Tibial nerve (tissue), 3 donors: ENCODE results near the gene EDAR.

Experiments used
- POLR2A ChIP-seq, 2 donors: fragments of 450-650 bp; IDR thresholded peaks; one replicate each; pipeline ENCODE4 v1.6.1; 2017; ENCODE audit warnings: antibody characterized with exemption in 2 of 2, mild to moderate bottlenecking in 2 of 2, moderate library complexity in 2 of 2
- TF ChIP-seq, protein P1 (sequence below), 5 experiments: fragments of 200-600 bp in 3 of 5; fragments of 450-650 bp in 2 of 5; sonication (generic) in 3 of 5; IDR thresholded peaks; one replicate each; pipeline ENCODE4 v1.5.1; 2016 to 2019; ENCODE audit warnings: antibody characterized with exemption in 5 of 5, mild to moderate bottlenecking in 3 of 5, moderate library complexity in 2 of 5

DNA sequence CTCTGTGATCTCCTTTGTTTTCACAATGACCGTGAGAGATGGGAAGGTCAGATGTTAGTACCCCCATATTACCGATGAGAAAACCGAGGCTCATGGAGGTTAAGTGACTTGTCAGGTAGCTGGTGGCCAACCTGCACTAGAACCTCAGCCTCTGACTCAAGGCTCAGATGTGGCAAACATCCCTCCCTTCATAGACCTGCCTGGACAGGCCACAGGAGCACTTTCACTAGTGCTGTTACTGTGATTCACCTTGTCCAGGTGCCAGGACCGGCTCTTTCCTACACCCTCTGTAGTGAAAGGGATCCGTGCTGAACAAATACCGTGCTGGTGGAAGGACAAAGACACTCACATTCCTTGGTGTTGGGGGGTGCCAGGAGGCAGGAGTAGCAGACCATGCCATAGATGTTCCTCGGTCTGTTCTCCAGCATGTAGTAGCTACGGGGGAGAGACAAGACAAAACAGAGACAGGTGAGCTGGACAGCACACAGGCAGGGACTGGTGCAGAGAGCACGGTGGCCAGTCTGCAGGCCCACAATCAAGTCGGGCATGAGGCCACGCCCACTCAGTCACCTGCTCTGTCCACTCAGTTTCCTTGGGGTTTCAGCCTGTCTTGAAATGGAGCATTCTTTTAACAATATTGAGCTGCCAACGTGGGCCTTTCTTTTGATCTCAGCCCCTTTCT is 65.9 kb downstream of the EDAR start:
- TF ChIP-seq, protein P1, sequence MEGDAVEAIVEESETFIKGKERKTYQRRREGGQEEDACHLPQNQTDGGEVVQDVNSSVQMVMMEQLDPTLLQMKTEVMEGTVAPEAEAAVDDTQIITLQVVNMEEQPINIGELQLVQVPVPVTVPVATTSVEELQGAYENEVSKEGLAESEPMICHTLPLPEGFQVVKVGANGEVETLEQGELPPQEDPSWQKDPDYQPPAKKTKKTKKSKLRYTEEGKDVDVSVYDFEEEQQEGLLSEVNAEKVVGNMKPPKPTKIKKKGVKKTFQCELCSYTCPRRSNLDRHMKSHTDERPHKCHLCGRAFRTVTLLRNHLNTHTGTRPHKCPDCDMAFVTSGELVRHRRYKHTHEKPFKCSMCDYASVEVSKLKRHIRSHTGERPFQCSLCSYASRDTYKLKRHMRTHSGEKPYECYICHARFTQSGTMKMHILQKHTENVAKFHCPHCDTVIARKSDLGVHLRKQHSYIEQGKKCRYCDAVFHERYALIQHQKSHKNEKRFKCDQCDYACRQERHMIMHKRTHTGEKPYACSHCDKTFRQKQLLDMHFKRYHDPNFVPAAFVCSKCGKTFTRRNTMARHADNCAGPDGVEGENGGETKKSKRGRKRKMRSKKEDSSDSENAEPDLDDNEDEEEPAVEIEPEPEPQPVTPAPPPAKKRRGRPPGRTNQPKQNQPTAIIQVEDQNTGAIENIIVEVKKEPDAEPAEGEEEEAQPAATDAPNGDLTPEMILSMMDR (IDR thresholded peaks at IDR 0.05), result no peak
- TF ChIP-seq POLR2A (IDR thresholded peaks at IDR 0.05), result no peak
